ENCODE measurements around the gene JMJD4. TPM values are rescaled to one million over a fixed set of nuclear protein-coding genes. Genes with fewer than 3 reads are reported as not detected.
"Not testable (repeated sequence)": the region's sequence is repeated elsewhere in the genome, so short reads cannot be mapped to it uniquely, and the experiment has no call there.

Gene JMJD4
- total RNA-seq, 2 experiments from 2014 or later = 24.1 to 27.9 TPM

- no peak overlapping the region for H3K27ac Mint-ChIP-seq
- H3K4me3 Mint-ChIP-seq = no peak overlapping the region
- no peaks in the 10 kb centered on the region for H3K4me1 Mint-ChIP-seq
- no peaks in the 10 kb centered on the region for H3K27me3 Mint-ChIP-seq
- peaks cover 65% of the 10 kb centered on the region for H3K9me3 Mint-ChIP-seq
- no peak for DNase-seq
- peaks cover 28% of the 10 kb centered on the region for H3K36me3 Mint-ChIP-seq
Measured at GRCh38 chr1:227718932-227719331, 16.2 kb downstream of the JMJD4 start.

- Mint-ChIP-seq H3K9me3 (peaks cover 41% of the 10 kb centered on the region), H3K27ac (no peak overlapping the region), H3K4me3 (no peak overlapping the region), H3K4me1 (peaks cover 6% of the 10 kb centered on the region), H3K27me3 (peaks cover 6% of the 10 kb centered on the region), H3K36me3 (peaks cover 7% of the 10 kb centered on the region)
- DNase-seq = no peak
Measured at GRCh38 chr1:227712648-227713047, 22.5 kb downstream of the JMJD4 start.

DNA sequence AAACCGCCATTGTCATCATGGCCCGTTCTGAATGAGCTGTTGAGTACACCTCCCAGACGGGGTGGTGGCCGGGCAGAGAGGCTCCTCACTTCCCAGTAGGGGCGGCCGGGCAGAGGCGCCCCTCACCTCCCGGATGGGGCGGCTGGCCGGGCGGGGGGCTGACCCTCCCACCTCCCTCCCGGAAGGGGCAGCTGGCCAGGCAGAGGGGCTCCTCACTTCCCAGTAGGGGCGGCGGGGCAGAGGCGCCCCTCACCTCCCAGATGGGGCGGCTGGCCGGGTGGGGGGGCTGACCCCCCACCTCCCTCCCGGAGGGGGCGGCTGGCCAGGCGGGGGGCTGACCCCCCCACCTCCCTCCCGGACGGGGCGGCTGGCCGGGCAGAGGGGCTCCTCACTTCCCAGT is 24.6 kb downstream of the JMJD4 start:
- H3K27me3 Mint-ChIP-seq, H3K4me1 Mint-ChIP-seq, H3K4me3 Mint-ChIP-seq, H3K27ac Mint-ChIP-seq, H3K36me3 Mint-ChIP-seq, DNase-seq: not testable (repeated sequence)
- peaks cover 35% of the 10 kb centered on the region for H3K9me3 Mint-ChIP-seq

DNA sequence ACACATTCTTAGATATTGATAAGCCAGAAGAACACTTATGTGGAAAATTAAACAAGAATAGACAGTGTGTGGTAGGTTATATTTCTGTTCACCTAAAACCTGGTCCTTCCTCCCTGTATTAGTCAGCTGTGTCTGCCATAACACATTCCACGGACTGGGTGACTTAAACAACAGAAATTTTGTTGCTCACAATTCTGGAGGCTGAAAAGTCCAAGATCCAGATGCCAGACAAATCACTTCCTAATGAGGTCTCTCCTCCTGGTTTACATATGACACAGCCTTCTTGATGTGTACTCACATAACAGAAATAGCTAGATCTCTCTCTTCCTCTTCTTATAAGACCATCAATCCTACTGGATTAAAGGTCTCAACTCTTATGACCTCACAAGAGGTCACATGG is 25.7 kb downstream of the JMJD4 start:
- Mint-ChIP-seq H3K4me1 (peaks cover 6% of the 10 kb centered on the region), H3K9me3 (peaks cover 31% of the 10 kb centered on the region), H3K36me3 (peaks cover 5% of the 10 kb centered on the region), H3K4me3 (no peak overlapping the region), H3K27me3 (peaks cover 6% of the 10 kb centered on the region), H3K27ac (no peak overlapping the region)
- DNase-seq = no peak

GRCh38 chr1:227707846-227708245 is 27.3 kb downstream of the JMJD4 start:
- Mint-ChIP-seq H3K9me3 (peaks cover 38% of the 10 kb centered on the region), H3K27ac (no peak overlapping the region), H3K36me3 (peaks cover 5% of the 10 kb centered on the region), H3K27me3 (peaks cover 6% of the 10 kb centered on the region), H3K4me1 (peaks cover 6% of the 10 kb centered on the region), H3K4me3 (no peak overlapping the region)
- no peak for DNase-seq

- not testable (repeated sequence) for H3K27ac Mint-ChIP-seq, H3K27me3 Mint-ChIP-seq, H3K4me1 Mint-ChIP-seq, DNase-seq, H3K36me3 Mint-ChIP-seq, H3K4me3 Mint-ChIP-seq
- peaks cover 63% of the 10 kb centered on the region for H3K9me3 Mint-ChIP-seq
Measured at GRCh38 chr1:227701631-227702030, 33.5 kb downstream of the JMJD4 start.

DNA sequence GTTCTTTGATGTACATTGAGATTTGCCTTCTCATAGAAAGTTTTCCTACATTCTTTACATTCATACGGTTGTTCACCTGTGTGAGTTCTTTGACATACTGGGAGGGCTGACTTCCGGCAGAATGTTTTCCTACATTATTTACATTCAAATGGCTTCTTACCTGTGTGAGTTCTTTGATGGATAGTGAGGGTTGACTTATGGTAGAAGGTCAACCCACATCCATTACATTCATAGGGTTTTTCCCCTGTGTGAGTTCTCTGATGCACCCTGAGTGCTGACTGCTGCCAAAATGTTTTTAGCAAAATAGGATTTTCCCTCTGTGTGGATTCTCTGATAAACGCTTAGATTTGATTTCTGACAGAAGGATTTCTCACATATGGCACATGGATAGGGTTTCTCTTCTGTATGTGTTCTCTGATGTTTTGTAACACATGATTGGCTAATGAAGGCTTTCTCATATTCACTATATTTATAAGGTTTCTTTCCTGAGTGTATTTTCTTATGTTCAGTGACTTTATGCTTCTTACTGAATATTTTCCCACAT is 37.7 kb downstream of the JMJD4 start:
- Mint-ChIP-seq H3K36me3 (peaks cover 7% of the 10 kb centered on the region), H3K9me3 (peaks cover 57% of the 10 kb centered on the region)
- DNase-seq = no peak

DNA sequence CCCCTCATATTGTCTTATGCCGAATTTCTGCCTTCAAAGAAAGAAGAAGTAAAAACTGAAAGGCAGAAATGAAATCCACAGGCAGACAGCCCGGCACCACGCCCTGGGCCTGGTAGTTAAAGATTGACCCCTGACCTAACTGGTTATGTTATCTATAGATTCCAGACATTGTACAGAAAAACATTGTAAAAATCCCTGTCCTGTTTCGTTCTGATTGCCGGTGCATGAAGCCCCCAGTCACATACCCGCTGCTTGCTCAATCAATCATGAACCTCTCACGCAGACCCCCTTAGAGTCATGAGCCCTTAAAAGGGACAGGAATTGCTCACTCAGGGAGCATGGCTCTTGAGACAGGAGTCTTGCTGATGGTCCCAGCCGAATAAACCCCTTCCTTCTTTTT is 49.3 kb downstream of the JMJD4 start:
- Mint-ChIP-seq H3K27ac (no peak overlapping the region), H3K4me1 (no peaks in the 10 kb centered on the region), H3K36me3 (peaks cover 8% of the 10 kb centered on the region), H3K4me3 (no peak overlapping the region), H3K27me3 (no peaks in the 10 kb centered on the region), H3K9me3 (peaks cover 59% of the 10 kb centered on the region)
- DNase-seq = no peak

More for the DNA sequence above, 37.7 kb downstream of the JMJD4 start:
- no peaks in the 10 kb centered on the region for H3K4me1 Mint-ChIP-seq
- no peak overlapping the region for H3K27ac Mint-ChIP-seq
- H3K4me3 Mint-ChIP-seq = no peak overlapping the region
- H3K27me3 Mint-ChIP-seq = no peaks in the 10 kb centered on the region

Other genes starting within 250 kb of the JMJD4 start
- gene ZNF678, start 171.7 kb downstream of the JMJD4 start, total RNA-seq = 1 to 10 TPM; 5.5 to 5.6 TPM
- 10 to 100 TPM; 24.1 to 30.5 TPM for gene SNAP47, start 133 bp upstream of the JMJD4 start, total RNA-seq
- gene PRSS38, start 80.4 kb upstream of the JMJD4 start, total RNA-seq = not detected
- gene WNT9A, start 212.6 kb upstream of the JMJD4 start, total RNA-seq = not detected

Measured in activated naive CD8-positive, alpha-beta T cell treated with anti-CD3 and anti-CD28 coated beads for 36 hours (primary cell).